Activated CD4-positive, alpha-beta T cell treated with anti-CD3 and anti-CD28 coated beads, Interleukin-2, Interleukin-4, amounts not matched to agents 100 ng/mL and 50 ng/mL, durations not matched to agents 16 hours and 8 hours (primary cell): ENCODE measurements around the gene FRS3.
"Not testable (repeated sequence)": the region's sequence is repeated elsewhere in the genome, so short reads cannot be mapped to it uniquely, and the experiment has no call there.

Experiments
- DNase-seq: peaks from one replicate; pipeline ENCODE4 v3.0.0-alpha.2; 2020; ENCODE audit warnings: low spot score

The FRS3 gene

GRCh38 chr6:41768545-41769308 lies 11.0 kb downstream of the FRS3 start:
- DNase-seq, result no peak

- no peak for DNase-seq
Measured at GRCh38 chr6:41767112-41767833, 12.4 kb downstream of the FRS3 start.

- DNase-seq, result not testable (repeated sequence)
Measured at GRCh38 chr6:41766043-41766664, 13.5 kb downstream of the FRS3 start.

GRCh38 chr6:41763470-41763869 lies 16.2 kb downstream of the FRS3 start:
- DNase-seq, result no peak

GRCh38 chr6:41759905-41760579 lies 19.7 kb downstream of the FRS3 start:
- DNase-seq, result no peak

GRCh38 chr6:41759106-41759904 lies 20.4 kb downstream of the FRS3 start:
- no peak for DNase-seq

- no peak for DNase-seq
Measured at GRCh38 chr6:41758641-41759035, 21.1 kb downstream of the FRS3 start.

- DNase-seq, result no peak
Measured at GRCh38 chr6:41757931-41758640, 21.6 kb downstream of the FRS3 start.

- DNase-seq, result no peak
Measured at GRCh38 chr6:41757271-41757670, 22.4 kb downstream of the FRS3 start.

GRCh38 chr6:41756354-41756753 lies 23.3 kb downstream of the FRS3 start:
- no peak for DNase-seq

GRCh38 chr6:41755895-41756294 lies 23.8 kb downstream of the FRS3 start:
- DNase-seq, result no peak

- DNase-seq, result no peak
Measured at GRCh38 chr6:41750374-41750773, 29.3 kb downstream of the FRS3 start.

GRCh38 chr6:41748542-41748941 lies 31.2 kb downstream of the FRS3 start:
- no peak for DNase-seq

GRCh38 chr6:41748102-41748477 lies 31.6 kb downstream of the FRS3 start:
- DNase-seq, result no peak

GRCh38 chr6:41747256-41748101 lies 32.2 kb downstream of the FRS3 start, which contains the start of gene PGC:
Gene PGC (minus strand): TSS chr6:41747397. CDS start chr6:41747334, 63 bp downstream.
- DNase-seq, result no peak

GRCh38 chr6:41746107-41746506 lies 33.6 kb downstream of the FRS3 start:
- DNase-seq, result no peak

GRCh38 chr6:41744236-41744787 lies 35.4 kb downstream of the FRS3 start:
- DNase-seq, result no peak

GRCh38 chr6:41743406-41744235 lies 36.1 kb downstream of the FRS3 start:
- DNase-seq, result no peak
